Measurements from ENCODE around the gene NBEA.

DNA sequence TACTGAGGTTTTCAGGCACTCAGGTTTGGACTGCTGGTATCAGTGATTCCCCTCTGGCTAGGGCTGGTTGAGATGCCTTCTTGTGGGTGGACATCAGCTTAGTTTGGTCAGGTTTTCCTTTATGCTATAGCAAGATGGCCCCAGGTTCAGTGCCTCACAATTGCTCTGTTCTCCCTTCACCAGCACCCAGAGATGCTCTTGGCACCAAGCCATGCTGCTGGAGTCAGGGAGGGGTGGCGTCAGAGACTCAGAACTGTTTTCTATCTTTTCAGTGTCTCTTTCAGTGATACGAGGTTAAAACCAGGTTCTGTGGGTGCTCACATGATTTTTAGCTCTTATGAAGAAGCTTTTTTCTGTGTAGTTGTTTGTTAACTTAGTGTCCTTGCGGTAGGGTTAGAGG, 96.9 kb downstream of the NBEA start:
- TF ChIP-seq, protein P1, sequence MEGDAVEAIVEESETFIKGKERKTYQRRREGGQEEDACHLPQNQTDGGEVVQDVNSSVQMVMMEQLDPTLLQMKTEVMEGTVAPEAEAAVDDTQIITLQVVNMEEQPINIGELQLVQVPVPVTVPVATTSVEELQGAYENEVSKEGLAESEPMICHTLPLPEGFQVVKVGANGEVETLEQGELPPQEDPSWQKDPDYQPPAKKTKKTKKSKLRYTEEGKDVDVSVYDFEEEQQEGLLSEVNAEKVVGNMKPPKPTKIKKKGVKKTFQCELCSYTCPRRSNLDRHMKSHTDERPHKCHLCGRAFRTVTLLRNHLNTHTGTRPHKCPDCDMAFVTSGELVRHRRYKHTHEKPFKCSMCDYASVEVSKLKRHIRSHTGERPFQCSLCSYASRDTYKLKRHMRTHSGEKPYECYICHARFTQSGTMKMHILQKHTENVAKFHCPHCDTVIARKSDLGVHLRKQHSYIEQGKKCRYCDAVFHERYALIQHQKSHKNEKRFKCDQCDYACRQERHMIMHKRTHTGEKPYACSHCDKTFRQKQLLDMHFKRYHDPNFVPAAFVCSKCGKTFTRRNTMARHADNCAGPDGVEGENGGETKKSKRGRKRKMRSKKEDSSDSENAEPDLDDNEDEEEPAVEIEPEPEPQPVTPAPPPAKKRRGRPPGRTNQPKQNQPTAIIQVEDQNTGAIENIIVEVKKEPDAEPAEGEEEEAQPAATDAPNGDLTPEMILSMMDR (IDR thresholded peaks at IDR 0.05), result no peak
- no peak for TF ChIP-seq POLR2A (IDR thresholded peaks at IDR 0.05)
